Mononuclear cell (primary cell): ENCODE data around the gene NOTCH4. TPM values are rescaled to one million over a fixed set of nuclear protein-coding genes. Genes with fewer than 3 reads are reported as not detected.
"Not testable (repeated sequence)": the region's sequence is repeated elsewhere in the genome, so short reads cannot be mapped to it uniquely, and the experiment has no call there.

ENCODE experiments used
- H3K27me3 ChIP-seq: 2 replicates; pipeline ENCODE4 v1.6.0; 2011; ENCODE audit warnings: low read length, control low read depth; ENCODE audit not compliant: insufficient read depth
- H3K4me1 ChIP-seq: 2 replicates; pipeline ENCODE4 v1.5.1; 2011; ENCODE audit warnings: mild to moderate bottlenecking, low read length, control low read depth; ENCODE audit not compliant: insufficient read depth
- H3K4me3 ChIP-seq: 2 replicates; pipeline ENCODE4 v1.5.1; 2011; ENCODE audit warnings: mild to moderate bottlenecking, low read length, moderate library complexity
- H3K9me3 ChIP-seq: 2 replicates; pipeline ENCODE4 v1.5.1; 2011; ENCODE audit warnings: low read depth, mild to moderate bottlenecking, control low read depth, low read length
- total RNA-seq: library from RNA; depleted of rRNA; stranded (reverse); fragments of >200 nt; gene quantifications from one replicate; pipeline ENCODE4 v1.2.3, GENCODE V29; 2012

Gene NOTCH4
- 5.6 TPM for total RNA-seq

DNA sequence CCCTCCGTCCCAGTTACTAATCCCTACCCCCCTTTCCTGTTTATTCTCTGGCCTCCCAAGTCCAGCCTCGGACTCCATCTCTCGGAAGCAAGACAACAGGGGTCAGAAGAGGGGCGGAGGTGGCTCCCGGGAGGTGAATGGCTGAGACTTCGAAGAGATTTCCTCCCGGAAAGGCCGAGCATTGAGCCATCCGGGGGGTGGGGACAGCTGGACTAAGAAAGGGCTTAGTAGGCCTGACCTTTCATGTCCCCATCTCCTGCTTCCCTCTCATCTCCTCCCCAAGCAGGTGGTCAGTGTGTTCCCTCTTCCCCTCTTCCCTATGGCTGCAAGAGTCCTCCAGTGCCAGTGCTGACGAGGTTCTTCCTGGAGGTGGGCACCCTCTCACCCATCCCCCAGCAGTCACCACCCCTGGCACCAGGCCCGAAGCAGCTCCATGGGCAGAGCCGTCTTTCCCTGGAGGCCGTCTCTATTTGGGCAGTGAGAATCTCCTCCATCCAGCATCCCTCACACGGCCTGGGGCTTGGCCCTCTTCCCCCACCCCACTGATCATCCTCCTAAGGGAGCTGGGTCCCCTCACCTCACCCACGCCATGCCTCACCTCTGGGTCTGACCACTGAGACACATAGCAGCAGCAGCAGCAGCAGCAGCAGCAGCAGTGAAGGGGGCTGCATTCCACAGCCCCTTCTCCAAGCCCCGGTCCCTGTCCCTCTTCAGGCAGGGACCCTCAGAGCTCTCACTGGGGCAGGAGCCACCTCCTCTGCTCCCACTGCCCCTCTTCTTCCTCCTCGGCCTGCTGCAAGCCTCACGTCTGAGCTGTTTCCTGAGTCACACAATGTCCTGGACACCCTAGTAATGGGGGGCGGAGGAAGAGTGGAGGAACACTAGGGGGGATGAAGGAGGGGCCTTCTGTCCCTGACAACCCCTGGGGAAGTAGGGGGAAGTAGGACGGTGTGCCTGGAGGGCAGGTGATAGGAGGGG, at the start of gene NOTCH4:
Gene NOTCH4, minus strand, starts transcription at position 810 of the 978 bp plus-strand sequence. Its CDS starts 139 bp downstream, at position 671.
- Histone ChIP-seq H3K4me3 (no peak within 1 kb of the TSS), H3K27me3 (no peaks in the 10 kb centered on the region), H3K9me3 (no peaks in the 10 kb centered on the region), H3K4me1 (peaks cover 39% of the 10 kb centered on the region)

- H3K4me3 ChIP-seq, result no peak overlapping the region
Observed at GRCh38 chr6:32271429-32271828, 47.6 kb upstream of the NOTCH4 start.

GRCh38 chr6:32268459-32268858, 44.6 kb upstream of the NOTCH4 start:
- not testable (repeated sequence) for H3K27me3 ChIP-seq, H3K4me3 ChIP-seq, H3K9me3 ChIP-seq
- H3K4me1 ChIP-seq, result peaks cover 25% of the 10 kb centered on the region

More at GRCh38 chr6:32271429-32271828, 47.6 kb upstream of the NOTCH4 start:
- Histone ChIP-seq H3K27me3 (no peaks in the 10 kb centered on the region), H3K4me1 (peaks cover 25% of the 10 kb centered on the region), H3K9me3 (no peaks in the 10 kb centered on the region)

DNA sequence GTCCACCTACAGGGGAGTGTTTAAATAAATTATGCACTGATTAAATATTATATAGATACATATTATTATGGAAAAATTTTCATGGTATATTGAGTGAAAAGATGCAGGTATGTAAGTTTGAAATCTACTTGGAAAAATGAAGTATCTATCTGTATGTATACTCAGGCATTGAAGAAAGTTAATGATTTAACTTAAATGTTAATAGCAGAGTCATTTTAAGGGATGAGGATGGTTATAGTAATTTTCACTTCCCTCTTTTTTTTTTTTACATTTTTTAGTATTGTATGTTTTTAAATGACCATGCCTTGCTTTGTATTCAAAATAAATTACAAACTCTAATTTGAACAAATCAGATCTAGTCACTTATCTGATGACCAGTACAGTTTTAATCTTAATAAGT, 43.2 kb upstream of the NOTCH4 start:
- H3K27me3 ChIP-seq, result no peaks in the 10 kb centered on the region
- H3K4me1 ChIP-seq, result peaks cover 25% of the 10 kb centered on the region
- no peaks in the 10 kb centered on the region for H3K9me3 ChIP-seq
- H3K4me3 ChIP-seq, result no peak overlapping the region

- not testable (repeated sequence) for H3K9me3 ChIP-seq, H3K27me3 ChIP-seq, H3K4me3 ChIP-seq
- peaks cover 20% of the 10 kb centered on the region for H3K4me1 ChIP-seq
Observed at GRCh38 chr6:32257262-32257661, 33.4 kb upstream of the NOTCH4 start.

DNA sequence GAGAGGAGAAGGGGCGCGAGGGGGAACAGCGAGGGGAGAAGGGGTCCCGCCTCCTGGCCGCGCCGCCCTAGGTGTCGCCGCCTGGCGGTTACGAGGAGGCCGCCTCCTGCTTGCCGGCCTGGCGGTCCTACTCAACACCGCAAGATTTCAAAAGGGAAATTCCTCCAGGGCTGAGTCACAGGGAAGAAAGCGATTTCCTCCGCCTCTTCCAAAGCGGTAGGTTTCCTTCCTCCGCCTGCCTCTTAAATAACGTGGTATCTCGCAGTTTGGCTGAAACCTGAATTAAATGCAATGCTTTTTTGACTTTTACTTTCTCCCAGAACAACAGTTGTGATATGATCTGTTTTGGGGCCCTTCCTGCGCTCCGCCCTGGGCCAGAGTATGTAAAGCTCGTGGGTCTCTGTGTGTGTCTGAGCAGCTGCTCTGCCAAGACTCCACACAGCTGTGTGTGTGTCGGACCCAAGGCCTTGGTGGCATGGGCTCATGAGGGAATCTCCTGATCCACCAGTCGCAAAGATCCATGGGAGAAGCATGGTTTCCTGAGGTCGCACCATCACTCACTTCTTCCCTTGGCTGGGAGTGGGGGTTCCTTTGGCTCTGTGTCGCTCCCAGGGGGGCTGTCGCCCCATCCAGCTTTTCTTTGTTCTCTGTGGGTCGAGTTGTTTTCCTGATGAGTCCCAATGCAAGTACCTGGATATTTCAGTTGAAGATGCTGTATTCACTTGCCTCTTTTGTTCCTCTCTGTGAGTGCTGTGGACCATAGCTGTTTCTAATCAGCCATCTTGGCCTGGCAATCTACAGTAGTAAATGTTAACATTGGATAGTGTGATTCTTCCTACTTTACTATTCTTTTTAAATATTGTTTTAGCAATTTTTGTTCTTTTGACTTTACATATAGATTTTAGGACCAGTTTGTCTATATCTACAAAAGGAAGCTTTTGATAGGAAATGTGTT, 31.6 kb upstream of the NOTCH4 start:
- H3K4me1 ChIP-seq, result peaks cover 21% of the 10 kb centered on the region
- H3K4me3 ChIP-seq, result no peak overlapping the region
- H3K9me3 ChIP-seq, result no peaks in the 10 kb centered on the region
- H3K27me3 ChIP-seq, result peaks cover 3% of the 10 kb centered on the region

GRCh38 chr6:32254761-32255198, 30.9 kb upstream of the NOTCH4 start:
- Histone ChIP-seq H3K9me3 (no peaks in the 10 kb centered on the region), H3K4me1 (peaks cover 21% of the 10 kb centered on the region), H3K4me3 (no peak overlapping the region), H3K27me3 (peaks cover 3% of the 10 kb centered on the region)

GRCh38 chr6:32252331-32253009, 28.6 kb upstream of the NOTCH4 start:
- Histone ChIP-seq H3K9me3 (no peaks in the 10 kb centered on the region), H3K4me1 (peaks cover 21% of the 10 kb centered on the region), H3K4me3 (no peak overlapping the region), H3K27me3 (peaks cover 3% of the 10 kb centered on the region)

DNA sequence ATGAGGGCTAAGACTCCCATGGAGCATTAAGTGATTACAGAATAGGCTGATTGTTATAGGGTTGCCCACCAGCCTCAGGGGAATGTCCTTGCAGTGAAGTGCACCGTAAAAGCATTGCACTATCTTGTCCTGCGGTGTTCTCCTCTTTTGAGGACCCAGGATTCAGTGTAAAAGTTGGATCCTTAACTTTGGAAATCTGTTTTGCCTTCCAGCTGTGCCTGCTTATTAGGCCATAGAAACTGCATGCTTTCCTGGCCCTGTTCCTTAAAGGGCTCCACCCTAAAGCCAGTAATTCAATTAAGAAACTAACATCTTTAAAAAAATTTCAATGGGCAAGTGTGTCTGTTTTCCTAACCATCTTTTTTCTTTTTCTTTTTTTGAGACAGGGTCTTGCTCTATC, 25.4 kb upstream of the NOTCH4 start:
- Histone ChIP-seq H3K27me3 (peaks cover 3% of the 10 kb centered on the region), H3K4me1 (peaks cover 12% of the 10 kb centered on the region), H3K9me3 (no peaks in the 10 kb centered on the region), H3K4me3 (no peak overlapping the region)

- H3K4me3 ChIP-seq, result no peak overlapping the region
- H3K27me3 ChIP-seq, result no peaks in the 10 kb centered on the region
- no peaks in the 10 kb centered on the region for H3K9me3 ChIP-seq
- peaks cover 8% of the 10 kb centered on the region for H3K4me1 ChIP-seq
Observed at GRCh38 chr6:32247401-32247800, 23.5 kb upstream of the NOTCH4 start.

GRCh38 chr6:32244946-32245398, 21.1 kb upstream of the NOTCH4 start:
- H3K4me1 ChIP-seq, result peaks cover 6% of the 10 kb centered on the region
- no peak overlapping the region for H3K4me3 ChIP-seq
- H3K9me3 ChIP-seq, result no peaks in the 10 kb centered on the region

DNA sequence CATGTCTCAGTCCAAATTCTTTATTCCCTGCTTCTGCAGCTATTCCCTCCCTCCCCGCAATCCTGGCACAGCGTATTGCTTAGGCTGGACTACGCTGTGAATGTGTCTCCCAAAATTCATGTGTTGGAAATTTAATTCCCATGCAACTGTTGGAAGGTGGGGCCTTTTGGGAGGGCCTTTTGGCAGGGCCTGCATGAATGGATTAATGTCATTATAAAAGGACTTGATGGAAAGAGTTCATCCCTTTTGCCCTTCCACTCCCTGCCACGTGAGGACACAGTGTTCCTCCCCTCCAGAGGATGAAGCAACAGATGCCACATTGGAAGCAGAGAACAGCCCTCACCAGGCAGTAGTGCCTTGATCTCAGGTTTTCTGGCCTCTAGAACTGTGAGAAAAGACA, 20.4 kb upstream of the NOTCH4 start:
- Histone ChIP-seq H3K9me3 (no peaks in the 10 kb centered on the region), H3K4me3 (no peak overlapping the region), H3K27me3 (no peaks in the 10 kb centered on the region), H3K4me1 (peaks cover 6% of the 10 kb centered on the region)

More at GRCh38 chr6:32244946-32245398, 21.1 kb upstream of the NOTCH4 start:
- no peaks in the 10 kb centered on the region for H3K27me3 ChIP-seq

GRCh38 chr6:32242318-32242813, 18.5 kb upstream of the NOTCH4 start:
- not testable (repeated sequence) for H3K9me3 ChIP-seq, H3K4me3 ChIP-seq, H3K27me3 ChIP-seq, H3K4me1 ChIP-seq

GRCh38 chr6:32240686-32241085, 16.8 kb upstream of the NOTCH4 start:
- no peaks in the 10 kb centered on the region for H3K9me3 ChIP-seq
- H3K4me1 ChIP-seq, result peaks cover 6% of the 10 kb centered on the region
- H3K27me3 ChIP-seq, result no peaks in the 10 kb centered on the region
- no peak overlapping the region for H3K4me3 ChIP-seq
